GM12878 (cell line): ENCODE data around the gene NTM. TPM values are rescaled to one million over a fixed set of nuclear protein-coding genes. Genes with fewer than 3 reads are reported as not detected.

Experiments
- ATAC-seq: fragments of 200-7000 bp; cut with Tn5 transposase; 3 replicates; pipeline ENCODE4 v1.9.1; 2020; ENCODE audit warnings: mild to moderate bottlenecking, moderate library complexity
- BruUV-seq: library from RNA; stranded (reverse); fragments of 400-500 nt; replicated peaks from 2 replicates; lab custom pipeline; 2021; lab: Mats Ljungman, UMichigan
- CTCF ChIA-PET: fragments of 300-600 bp; sonication (Branson Sonifier 250); formaldehyde crosslinking; extraction: SDS; loops from one replicate; lab custom pipeline; 2021; ENCODE audit warnings: inconsistent platforms; lab: Yijun Ruan, JAX
- POLR2A ChIA-PET: fragments of 350-600 bp; formaldehyde crosslinking; extraction: SDS; loops from one replicate; lab custom pipeline; 2021; ENCODE audit warnings: inconsistent platforms; lab: Charles Lee
- RAD21 ChIA-PET: fragments of 300-600 bp; sonication (Branson Sonifier 250); formaldehyde crosslinking; loops from one replicate; lab custom pipeline; 2023; ENCODE audit warnings: antibody characterized with exemption; ENCODE audit not compliant: unreplicated experiment; lab: Charles Lee
- SMC1A ChIA-PET: fragments of 300-600 bp; sonication (Branson Sonifier 250); formaldehyde crosslinking; loops from one replicate; lab custom pipeline; 2023; ENCODE audit not compliant: unreplicated experiment, uncharacterized antibody; lab: Charles Lee
- DNase-seq: peaks from one replicate; pipeline ENCODE4 v3.0.0-alpha.2; 2011; ENCODE audit warnings: low read depth, low spot score
- FAIRE-seq: peaks from 3 replicates; lab custom pipeline; 2011; peaks lifted over from hg19 to GRCh38; lab: Jason Lieb, UNC
- H2AFZ ChIP-seq: 2 replicates; pipeline ENCODE4 v1.6.0; 2011; ENCODE audit warnings: low read depth, low read length, control low read depth; ENCODE audit not compliant: control insufficient read depth
- H3K27ac ChIP-seq: 2 replicates; pipeline ENCODE4 v1.5.1; 2011; ENCODE audit warnings: control low read depth; ENCODE audit not compliant: control insufficient read depth, insufficient read depth
- H3K27me3 ChIP-seq, 2 experiments: replicated peaks in 1 of 2; 2 replicates each; pipeline versions ENCODE4 v1.6.0 to v1.6.1; 2011; ENCODE audit warnings: low read length in 1 of 2; ENCODE audit not compliant: control insufficient read depth in 2 of 2, insufficient read depth in 2 of 2
- H3K36me3 ChIP-seq, 2 experiments: 2 replicates each; pipeline ENCODE4 v1.5.1; 2011; ENCODE audit warnings: low read length in 1 of 2; ENCODE audit not compliant: control insufficient read depth in 2 of 2, insufficient read depth in 2 of 2
- H3K4me1 ChIP-seq: 2 replicates; pipeline ENCODE4 v1.6.1; 2011; ENCODE audit warnings: mild to moderate bottlenecking, low read length, moderate library complexity, mixed read lengths; ENCODE audit not compliant: control insufficient read depth, insufficient read depth
- H3K4me2 ChIP-seq: 2 replicates; pipeline ENCODE4 v1.6.0; 2011; ENCODE audit warnings: control low read depth; ENCODE audit not compliant: control insufficient read depth, insufficient read depth
- H3K4me3 ChIP-seq: fragments of 200-600 bp; sonication (generic); 2 replicates; pipeline ENCODE4 v1.5.1; 2016
- H3K79me2 ChIP-seq: 2 replicates; pipeline ENCODE4 v1.6.0; 2011; ENCODE audit warnings: low read length; ENCODE audit not compliant: control insufficient read depth, insufficient read depth
- H3K9ac ChIP-seq: 2 replicates; pipeline ENCODE4 v1.8.0; 2011; ENCODE audit warnings: low read length, control low read depth, mixed read lengths; ENCODE audit not compliant: control insufficient read depth, insufficient read depth
- H3K9me3 ChIP-seq: replicated peaks from 3 replicates; pipeline ENCODE4 v1.5.1; 2011; ENCODE audit warnings: mild to moderate bottlenecking, low read length; ENCODE audit not compliant: control insufficient read depth, insufficient read depth
- H4K20me1 ChIP-seq: 2 replicates; pipeline ENCODE4 v1.6.0; 2011; ENCODE audit not compliant: control insufficient read depth, insufficient read depth
- CEBPB ChIP-seq, 2 experiments: fragments of 150-350 bp in 1 of 2; IDR thresholded peaks; 2 replicates each; pipeline ENCODE4 v1.6.1; 2012 to 2014; ENCODE audit warnings: low read depth in 2 of 2, low read length in 2 of 2, borderline replicate concordance in 1 of 2, inconsistent platforms in 1 of 2
- CHD4 ChIP-seq: fragments of 200-600 bp; sonication (generic); IDR thresholded peaks from 2 replicates; pipeline ENCODE4 v1.6.1; 2016; ENCODE audit warnings: mild to moderate bottlenecking
- CREM ChIP-seq: IDR thresholded peaks from 2 replicates; pipeline ENCODE4 v1.6.1; 2014; ENCODE audit warnings: antibody characterized with exemption, low read depth
- GABPA ChIP-seq: IDR thresholded peaks from 2 replicates; pipeline ENCODE4 v1.6.1; 2014; ENCODE audit warnings: antibody characterized with exemption, low read depth, mild to moderate bottlenecking, inconsistent platforms
- HDAC2 ChIP-seq: fragments of 200-600 bp; sonication (generic); IDR thresholded peaks from 2 replicates; pipeline ENCODE4 v1.6.1; 2017
- MXI1 ChIP-seq: fragments of 150-350 bp; IDR thresholded peaks from 2 replicates; pipeline ENCODE4 v1.6.1; 2011; ENCODE audit warnings: low read depth, mild to moderate bottlenecking, inconsistent platforms, low read length, improper control_type of control experiment
- NR2C1 ChIP-seq: fragments of 450-650 bp; IDR thresholded peaks from 2 replicates; pipeline ENCODE4 v1.6.1; 2017; ENCODE audit warnings: antibody characterized with exemption, mild to moderate bottlenecking, moderate library complexity
- NR2F1 ChIP-seq: fragments of 450-650 bp; conservative IDR thresholded peaks from 2 replicates; pipeline ENCODE4 v1.6.1; 2017; ENCODE audit warnings: mild to moderate bottlenecking
- PAX5 ChIP-seq: IDR thresholded peaks from 2 replicates; pipeline ENCODE4 v1.6.1; 2011; ENCODE audit warnings: low read depth, low read length, borderline replicate concordance
- POU2F2 ChIP-seq: IDR thresholded peaks from 3 replicates; pipeline ENCODE4 v1.6.1; 2011; ENCODE audit warnings: low read depth, mild to moderate bottlenecking, low read length, borderline replicate concordance
- RELB ChIP-seq: fragments of 450-650 bp; IDR thresholded peaks from 2 replicates; pipeline ENCODE4 v1.6.1; 2017; ENCODE audit warnings: low read depth, mild to moderate bottlenecking, moderate library complexity
- SMARCA5 ChIP-seq: fragments of 450-650 bp; IDR thresholded peaks from 2 replicates; pipeline ENCODE4 v1.6.1; 2017; ENCODE audit warnings: mild to moderate bottlenecking
- SP1 ChIP-seq: IDR thresholded peaks from one replicate; pipeline ENCODE4 v1.6.1; 2011; ENCODE audit warnings: low read depth, low read length
- WGBS: methylation state at CpG from one replicate; pipeline ENCODE4 v1.1.6; 2016; ENCODE audit warnings: low lambda C conversion rate; ENCODE audit not compliant: insufficient replicate concordance, insufficient coverage; ENCODE audit errors: missing lambda C conversion rate; 5-methylcytosine and 5-hydroxymethylcytosine counted together
- in situ Hi-C: fragments of 300-500 bp; cut with MboI; formaldehyde crosslinking; loops from 9 replicates; pipeline ENCODE4 v1.14.3; 2018; ENCODE audit warnings: mixed read lengths
- intact Hi-C: fragments of 100-400 bp; cut with micrococcal nuclease; formaldehyde crosslinking; loops from one replicate; pipeline ENCODE4 v1.14.2; 2022; ENCODE audit not compliant: unreplicated experiment
- polyA plus RNA-seq, 11 experiments: library from polyadenylated mRNA; depleted of rRNA in 4 of 11; unstranded in 6 of 11; stranded (reverse) in 5 of 11; fragments of >200 nt; fragmentation: Nextera tagmentation in 4 of 11; fragmentation: Illumina TruSeq in 1 of 11; extraction: Ambion mirVana in 4 of 11; extraction: Trizol in 1 of 11; gene quantifications; 1 replicate in 1 of 11; 2 replicates in 10 of 11; pipeline versions ENCODE4 v1.2.1 to v1.2.3, GENCODE V29; 2011 to 2016; ENCODE audit warnings: inconsistent platforms in 2 of 11, missing spikeins in 2 of 11, low read depth in 1 of 11
- total RNA-seq, 4 experiments: library from RNA; depleted of rRNA in 3 of 4; stranded (reverse); fragments of >200 nt in 3 of 4; fragmentation: Illumina TruSeq in 1 of 4; extraction: Trizol in 1 of 4; gene quantifications; 2 replicates each; pipeline versions ENCODE4 v1.2.1 to v1.2.3, GENCODE V29; 2013 to 2021
- TF ChIP-seq, protein P1 (sequence below): fragments of 450-650 bp; IDR thresholded peaks from 2 replicates; pipeline ENCODE4 v1.6.1; 2018; ENCODE audit warnings: mild to moderate bottlenecking, low read depth, moderate library complexity; ENCODE audit not compliant: partially characterized antibody
- TF ChIP-seq, protein P2 (sequence below): fragments of 450-650 bp; IDR thresholded peaks from 2 replicates; pipeline ENCODE4 v1.6.1; 2017; ENCODE audit warnings: borderline replicate concordance

NTM gene
- total and polyA plus RNA-seq, 10 of the 15 experiments (the other 5 are each of a cell fraction or from before 2014, with no cell fraction given), result not detected

GRCh38 chr11:131849485-131849884, 479.1 kb downstream of the NTM start:
- RAD21 ChIA-PET, result no interaction called here
- Histone ChIP-seq H3K9ac (no peak overlapping the region), H4K20me1 (0 out of 2 replicates have a peak, but pooled peaks cover 2% of the 10 kb centered on the region), H3K79me2 (no peaks in the 10 kb centered on the region), H3K4me1 (no peaks in the 10 kb centered on the region), H3K4me2 (no peak overlapping the region), H3K36me3 (no peaks in the 10 kb centered on the region), H3K9me3 (no peaks in the 10 kb centered on the region), H3K27ac (no peak overlapping the region), H3K27me3 (peaks cover 0 to 2% of the 10 kb centered on the region in 2 experiments; a peak in 2 of 4 replicates), H3K4me3 (no peak overlapping the region), H2AFZ (no peak overlapping the region)
- DNase-seq (no peak), FAIRE-seq (no peak), ATAC-seq (no peak)
- TF ChIP-seq HDAC2, result no peak
- no peak for TF ChIP-seq SMARCA5
- TF ChIP-seq CEBPB (IDR thresholded peaks at IDR 0.05; ENCODE audit: borderline replicate concordance in 1 of 2, low read depth in 2 of 2, low read length in 2 of 2), result no peak
- no peak for TF ChIP-seq POU2F2
- TF ChIP-seq GABPA, result no peak
- no peak for TF ChIP-seq RELB
- TF ChIP-seq, protein P1, sequence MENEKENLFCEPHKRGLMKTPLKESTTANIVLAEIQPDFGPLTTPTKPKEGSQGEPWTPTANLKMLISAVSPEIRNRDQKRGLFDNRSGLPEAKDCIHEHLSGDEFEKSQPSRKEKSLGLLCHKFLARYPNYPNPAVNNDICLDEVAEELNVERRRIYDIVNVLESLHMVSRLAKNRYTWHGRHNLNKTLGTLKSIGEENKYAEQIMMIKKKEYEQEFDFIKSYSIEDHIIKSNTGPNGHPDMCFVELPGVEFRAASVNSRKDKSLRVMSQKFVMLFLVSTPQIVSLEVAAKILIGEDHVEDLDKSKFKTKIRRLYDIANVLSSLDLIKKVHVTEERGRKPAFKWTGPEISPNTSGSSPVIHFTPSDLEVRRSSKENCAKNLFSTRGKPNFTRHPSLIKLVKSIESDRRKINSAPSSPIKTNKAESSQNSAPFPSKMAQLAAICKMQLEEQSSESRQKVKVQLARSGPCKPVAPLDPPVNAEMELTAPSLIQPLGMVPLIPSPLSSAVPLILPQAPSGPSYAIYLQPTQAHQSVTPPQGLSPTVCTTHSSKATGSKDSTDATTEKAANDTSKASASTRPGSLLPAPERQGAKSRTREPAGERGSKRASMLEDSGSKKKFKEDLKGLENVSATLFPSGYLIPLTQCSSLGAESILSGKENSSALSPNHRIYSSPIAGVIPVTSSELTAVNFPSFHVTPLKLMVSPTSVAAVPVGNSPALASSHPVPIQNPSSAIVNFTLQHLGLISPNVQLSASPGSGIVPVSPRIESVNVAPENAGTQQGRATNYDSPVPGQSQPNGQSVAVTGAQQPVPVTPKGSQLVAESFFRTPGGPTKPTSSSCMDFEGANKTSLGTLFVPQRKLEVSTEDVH, result no peak
- TF ChIP-seq NR2C1, result no peak
- TF ChIP-seq MXI1, result no peak
- no peak for TF ChIP-seq SP1
- TF ChIP-seq PAX5, result no peak
- no peak for TF ChIP-seq NR2F1
- no peak for TF ChIP-seq CREM
- TF ChIP-seq, protein P2, sequence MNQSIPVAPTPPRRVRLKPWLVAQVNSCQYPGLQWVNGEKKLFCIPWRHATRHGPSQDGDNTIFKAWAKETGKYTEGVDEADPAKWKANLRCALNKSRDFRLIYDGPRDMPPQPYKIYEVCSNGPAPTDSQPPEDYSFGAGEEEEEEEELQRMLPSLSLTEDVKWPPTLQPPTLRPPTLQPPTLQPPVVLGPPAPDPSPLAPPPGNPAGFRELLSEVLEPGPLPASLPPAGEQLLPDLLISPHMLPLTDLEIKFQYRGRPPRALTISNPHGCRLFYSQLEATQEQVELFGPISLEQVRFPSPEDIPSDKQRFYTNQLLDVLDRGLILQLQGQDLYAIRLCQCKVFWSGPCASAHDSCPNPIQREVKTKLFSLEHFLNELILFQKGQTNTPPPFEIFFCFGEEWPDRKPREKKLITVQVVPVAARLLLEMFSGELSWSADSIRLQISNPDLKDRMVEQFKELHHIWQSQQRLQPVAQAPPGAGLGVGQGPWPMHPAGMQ, result no peak
- TF ChIP-seq CHD4, result no peak
- WGBS, result 30% methylated on average over 5 of the region's 6 CpGs
- CTCF ChIA-PET, result no interaction called here
- in situ Hi-C loops, result no loop called here
- no TSS peak for BruUV-seq
- POLR2A ChIA-PET, result no interaction called here
- SMC1A ChIA-PET, result no interaction called here
- intact Hi-C loops, result no loop called here
